Measurements from ENCODE around the gene FOXP1. TPM values are rescaled to one million over a fixed set of nuclear protein-coding genes. Genes with fewer than 3 reads are reported as not detected.

FOXP1 gene
- total RNA-seq, 3 donors from 2014 or later = 61.9 to 267 (median 146) TPM

GRCh38 chr3:70963431-70964275 lies 619.9 kb downstream of the FOXP1 start:
- H3K9me3 ChIP-seq = no peaks in the 10 kb centered on the region
- H3K27me3 ChIP-seq = no peaks in the 10 kb centered on the region
- intact Hi-C loops (cut with DNase I; ENCODE audit: low total_unique reads) = no loop called here
- no peak overlapping the region for H3K4me3 ChIP-seq
- H3K27ac ChIP-seq = no peak overlapping the region
- H3K4me1 ChIP-seq = no peaks in the 10 kb centered on the region
- TF ChIP-seq CTCF (IDR thresholded peaks at IDR 0.05) = no peak
- H3K36me3 ChIP-seq = peaks cover 10% of the 10 kb centered on the region
- DNase-seq (ENCODE audit: low spot score in 2 of 2) = no peak

GRCh38 chr3:70959506-70960291 lies 623.8 kb downstream of the FOXP1 start:
- no peak for TF ChIP-seq POLR2AphosphoS5 (IDR thresholded peaks at IDR 0.05)
- no peak for TF ChIP-seq POLR2A (IDR thresholded peaks at IDR 0.05)
- TF ChIP-seq CTCF (IDR thresholded peaks at IDR 0.05) = no peak
- Histone ChIP-seq H3K27ac (no peak overlapping the region), H3K4me1 (no peaks in the 10 kb centered on the region), H3K9me3 (no peaks in the 10 kb centered on the region), H3K36me3 (peaks cover 10% of the 10 kb centered on the region), H3K4me3 (no peak overlapping the region), H3K27me3 (no peaks in the 10 kb centered on the region)
- intact Hi-C loops (cut with DNase I; ENCODE audit: low total_unique reads) = no loop called here
- DNase-seq (ENCODE audit: low spot score in 2 of 2) = no peak

- no peak overlapping the region for H3K4me3 ChIP-seq
- H3K27me3 ChIP-seq = no peaks in the 10 kb centered on the region
- no peaks in the 10 kb centered on the region for H3K36me3 ChIP-seq
- intact Hi-C loops (cut with DNase I; ENCODE audit: low total_unique reads) = no loop called here
- no peak for DNase-seq (ENCODE audit: low spot score in 2 of 2)
- no peaks in the 10 kb centered on the region for H3K4me1 ChIP-seq
- no peak overlapping the region for H3K27ac ChIP-seq
- no peaks in the 10 kb centered on the region for H3K9me3 ChIP-seq
- TF ChIP-seq POLR2A (IDR thresholded peaks at IDR 0.05) (no peak), POLR2AphosphoS5 (IDR thresholded peaks at IDR 0.05) (no peak), CTCF (IDR thresholded peaks at IDR 0.05) (no peak)
Measured at GRCh38 chr3:70952033-70952747, 631.3 kb downstream of the FOXP1 start.

GRCh38 chr3:70951316-70951715 lies 632.2 kb downstream of the FOXP1 start:
- no peak for DNase-seq (ENCODE audit: low spot score in 2 of 2)
- no peaks in the 10 kb centered on the region for H3K27me3 ChIP-seq
- H3K27ac ChIP-seq = no peak overlapping the region
- no peaks in the 10 kb centered on the region for H3K9me3 ChIP-seq
- H3K36me3 ChIP-seq = no peaks in the 10 kb centered on the region
- TF ChIP-seq POLR2A (IDR thresholded peaks at IDR 0.05) = no peak
- no peak for TF ChIP-seq POLR2AphosphoS5 (IDR thresholded peaks at IDR 0.05)
- TF ChIP-seq CTCF (IDR thresholded peaks at IDR 0.05) = no peak
- intact Hi-C loops (cut with DNase I; ENCODE audit: low total_unique reads) = no loop called here
- no peaks in the 10 kb centered on the region for H3K4me1 ChIP-seq
- no peak overlapping the region for H3K4me3 ChIP-seq

All from breast epithelium (tissue), 4 donors.